OCI-LY7 (cell line): ENCODE measurements around the gene NCF2. TPM values are rescaled to one million over a fixed set of nuclear protein-coding genes. Genes with fewer than 3 reads are reported as not detected.
A peak's percentile ranks its signal among the peaks of the same experiment; 100 is the strongest.

Experiments used
- BruUV-seq: library from RNA; stranded (reverse); fragments of 400-500 nt; replicated peaks from 2 replicates; lab custom pipeline; 2021; lab: Mats Ljungman, UMichigan
- CTCF ChIA-PET: fragments of 300-600 bp; sonication (Branson Sonifier 250); formaldehyde crosslinking; loops from one replicate; lab custom pipeline; 2022; ENCODE audit warnings: antibody characterized with exemption; ENCODE audit not compliant: unreplicated experiment; lab: Charles Lee
- POLR2A ChIA-PET: fragments of 300-600 bp; sonication (Branson Sonifier 250); formaldehyde crosslinking; loops from one replicate; lab custom pipeline; 2022; ENCODE audit warnings: antibody characterized with exemption; lab: Charles Lee
- DNase-seq: peaks from one replicate; pipeline ENCODE4 v3.0.0-alpha.2; 2015; ENCODE audit warnings: low spot score
- H2AFZ ChIP-seq: fragments of 200-600 bp; sonication (generic), shearing (Covaris generic); 2 replicates; pipeline ENCODE4 v1.6.1; 2014; ENCODE audit warnings: mild to moderate bottlenecking, antibody characterized with exemption, low read length, moderate library complexity
- H3K27ac ChIP-seq: fragments of 200-600 bp; sonication (generic); 2 replicates; pipeline ENCODE4 v1.5.1; 2014; ENCODE audit warnings: mixed run types, low read depth, mild to moderate bottlenecking, moderate library complexity, low read length, inconsistent platforms; ENCODE audit not compliant: poor library complexity, severe bottlenecking
- H3K36me3 ChIP-seq: fragments of 200-600 bp; sonication (generic); 2 replicates; pipeline ENCODE4 v1.6.1; 2014; ENCODE audit warnings: mild to moderate bottlenecking, antibody characterized with exemption, low read length, moderate library complexity, mixed read lengths; ENCODE audit not compliant: insufficient read depth
- H3K4me1 ChIP-seq: fragments of 200-600 bp; sonication (generic); 2 replicates; pipeline ENCODE4 v1.5.1; 2014; ENCODE audit warnings: mild to moderate bottlenecking, low read length; ENCODE audit not compliant: insufficient read depth, poor library complexity, severe bottlenecking
- H3K4me2 ChIP-seq: fragments of 200-600 bp; sonication (generic); 2 replicates; pipeline ENCODE4 v1.6.1; 2014; ENCODE audit warnings: mild to moderate bottlenecking, low read length
- H3K4me3 ChIP-seq: fragments of 200-600 bp; sonication (generic); 2 replicates; pipeline ENCODE4 v1.5.1; 2014; ENCODE audit warnings: mild to moderate bottlenecking, low read depth, low read length; ENCODE audit not compliant: poor library complexity, severe bottlenecking
- H3K79me2 ChIP-seq: fragments of 200-600 bp; sonication (generic); 2 replicates; pipeline ENCODE4 v1.6.1; 2016; ENCODE audit warnings: low read depth, mild to moderate bottlenecking, low read length, moderate library complexity, mixed read lengths; ENCODE audit not compliant: insufficient read depth
- H3K9me2 ChIP-seq: fragments of 200-600 bp; sonication (generic); 2 replicates; pipeline ENCODE4 v1.6.1; 2016; ENCODE audit warnings: mild to moderate bottlenecking, low read length, mixed read lengths; ENCODE audit not compliant: insufficient read depth
- H3K9me3 ChIP-seq: fragments of 200-600 bp; sonication (generic); 2 replicates; pipeline ENCODE4 v1.6.1; 2014; ENCODE audit warnings: mild to moderate bottlenecking, mixed run types, low read length, mixed read lengths
- H4K20me1 ChIP-seq: fragments of 200-600 bp; sonication (generic); 2 replicates; pipeline ENCODE4 v1.6.1; 2014; ENCODE audit warnings: mild to moderate bottlenecking, antibody characterized with exemption, low read length, moderate library complexity, mixed read lengths; ENCODE audit not compliant: insufficient read depth
- EZH2phosphoT487 ChIP-seq: fragments of 200-600 bp; sonication (generic); IDR thresholded peaks from 2 replicates; pipeline ENCODE4 v1.6.1; 2018; ENCODE audit warnings: low read depth, borderline replicate concordance, mild to moderate bottlenecking, mixed run types, antibody characterized with exemption, low read length, moderate library complexity, mixed read lengths
- intact Hi-C: fragments of 100-400 bp; cut with micrococcal nuclease; formaldehyde crosslinking; loops from one replicate; pipeline ENCODE4 v1.10.0; 2022; ENCODE audit not compliant: unreplicated experiment
- total RNA-seq, 2 experiments: library from RNA; depleted of rRNA in 1 of 2; stranded (reverse); fragments of >200 nt in 1 of 2; shearing (Covaris generic) in 1 of 2; gene quantifications; 2 replicates each; pipeline ENCODE4 v1.2.3, GENCODE V29; 2014 to 2022
- TF ChIP-seq, protein P1 (sequence below): fragments of 200-600 bp; sonication (generic); conservative IDR thresholded peaks from 2 replicates; pipeline ENCODE4 v1.5.1; 2014; ENCODE audit warnings: mild to moderate bottlenecking, antibody characterized with exemption, low read length, moderate library complexity, mixed read lengths

NCF2 gene
- total RNA-seq, 2 experiments from 2014 or later = 4.0 to 17.4 TPM

- ChIA-PET CTCF (interaction anchor here (0.6 kb wide), 1 partner anchor 658 kb away, joined by 4 read pairs; no protein-coding TSS in a partner anchor), POLR2A (interaction anchor here (0.6 to 1.3 kb wide), 5 partner anchors 7 to 697 kb away, joined by 3 to 4 read pairs (median 3); no protein-coding TSS in a partner anchor)
- no peak overlapping the region for H3K27ac ChIP-seq
- no peak for DNase-seq
- intact Hi-C loops = no loop called here
- H4K20me1 ChIP-seq = no peaks in the 10 kb centered on the region
- peaks cover 4% of the 10 kb centered on the region; the same call in 1 of the 2 replicates for H3K79me2 ChIP-seq
- peaks cover 71% of the 10 kb centered on the region for H3K4me1 ChIP-seq
- H3K4me2 ChIP-seq = no peak overlapping the region
- H3K36me3 ChIP-seq = no peaks in the 10 kb centered on the region; the same call in 1 of the 2 replicates
- TF ChIP-seq, protein P1, sequence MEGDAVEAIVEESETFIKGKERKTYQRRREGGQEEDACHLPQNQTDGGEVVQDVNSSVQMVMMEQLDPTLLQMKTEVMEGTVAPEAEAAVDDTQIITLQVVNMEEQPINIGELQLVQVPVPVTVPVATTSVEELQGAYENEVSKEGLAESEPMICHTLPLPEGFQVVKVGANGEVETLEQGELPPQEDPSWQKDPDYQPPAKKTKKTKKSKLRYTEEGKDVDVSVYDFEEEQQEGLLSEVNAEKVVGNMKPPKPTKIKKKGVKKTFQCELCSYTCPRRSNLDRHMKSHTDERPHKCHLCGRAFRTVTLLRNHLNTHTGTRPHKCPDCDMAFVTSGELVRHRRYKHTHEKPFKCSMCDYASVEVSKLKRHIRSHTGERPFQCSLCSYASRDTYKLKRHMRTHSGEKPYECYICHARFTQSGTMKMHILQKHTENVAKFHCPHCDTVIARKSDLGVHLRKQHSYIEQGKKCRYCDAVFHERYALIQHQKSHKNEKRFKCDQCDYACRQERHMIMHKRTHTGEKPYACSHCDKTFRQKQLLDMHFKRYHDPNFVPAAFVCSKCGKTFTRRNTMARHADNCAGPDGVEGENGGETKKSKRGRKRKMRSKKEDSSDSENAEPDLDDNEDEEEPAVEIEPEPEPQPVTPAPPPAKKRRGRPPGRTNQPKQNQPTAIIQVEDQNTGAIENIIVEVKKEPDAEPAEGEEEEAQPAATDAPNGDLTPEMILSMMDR = no peak
- no peak for TF ChIP-seq EZH2phosphoT487
- H3K9me2 ChIP-seq = no peaks in the 10 kb centered on the region
- no peak overlapping the region for H3K4me3 ChIP-seq
- BruUV-seq = no TSS peak
- peaks cover 4% of the 10 kb centered on the region; the same call in 1 of the 2 replicates for H3K9me3 ChIP-seq
- no peak overlapping the region for H2AFZ ChIP-seq
These were observed 3.3 kb downstream of the NCF2 start for GRCh38 chr1:183586926-183587325.

GRCh38 chr1:183586455-183586854 lies 3.8 kb downstream of the NCF2 start:
- no peak overlapping the region for H3K4me2 ChIP-seq
- H2AFZ ChIP-seq = no peak overlapping the region
- no peaks in the 10 kb centered on the region; the same call in 1 of the 2 replicates for H3K36me3 ChIP-seq
- ChIA-PET CTCF (no interaction called here), POLR2A (interaction anchor here (0.6 kb wide), 3 partner anchors 16 to 93 kb away, joined by 3 to 4 read pairs (median 3); no protein-coding TSS in a partner anchor)
- no peak overlapping the region for H3K4me3 ChIP-seq
- BruUV-seq = no TSS peak
- DNase-seq = no peak
- intact Hi-C loops = no loop called here
- no peaks in the 10 kb centered on the region for H3K9me2 ChIP-seq
- H4K20me1 ChIP-seq = no peaks in the 10 kb centered on the region
- H3K27ac ChIP-seq = no peak overlapping the region
- H3K4me1 ChIP-seq = peaks cover 66% of the 10 kb centered on the region
- TF ChIP-seq, protein P1 = no peak
- no peak for TF ChIP-seq EZH2phosphoT487
- peaks cover 4% of the 10 kb centered on the region; the same call in 1 of the 2 replicates for H3K79me2 ChIP-seq
- H3K9me3 ChIP-seq = peaks cover 4% of the 10 kb centered on the region; the same call in 1 of the 2 replicates

DNA sequence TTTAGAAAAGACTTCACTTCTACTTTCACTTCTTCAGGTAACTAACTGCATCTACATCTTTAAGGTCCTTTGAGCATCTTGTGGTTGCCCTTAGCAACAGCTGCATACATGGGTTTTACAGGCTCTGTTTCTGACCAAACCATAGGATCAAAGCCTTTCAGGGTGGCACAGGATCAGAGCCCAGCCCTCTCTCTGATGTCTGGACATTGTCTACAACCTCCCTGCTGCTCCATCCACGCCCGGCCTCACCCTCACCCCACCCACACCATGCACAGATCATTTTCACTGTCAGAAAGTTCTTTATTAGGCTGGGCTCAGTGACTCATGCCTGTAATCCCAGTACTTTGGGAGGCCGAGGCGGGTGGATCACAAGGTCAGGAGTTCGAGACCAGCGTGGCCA lies 5.2 kb downstream of the NCF2 start:
- ChIA-PET CTCF (no interaction called here), POLR2A (no interaction called here)
- intact Hi-C loops = loop anchor here (2.0 kb wide), 1 partner anchor 50 kb away; the partner anchor contains the start of gene ARPC5
- peaks cover 4% of the 10 kb centered on the region; the same call in 1 of the 2 replicates for H3K79me2 ChIP-seq
- TF ChIP-seq, protein P1 = no peak
- TF ChIP-seq EZH2phosphoT487 = no peak
- no peaks in the 10 kb centered on the region for H4K20me1 ChIP-seq
- peak overlapping the region; percentile 69 for H3K4me2 ChIP-seq
- no peaks in the 10 kb centered on the region for H3K9me2 ChIP-seq
- H3K4me3 ChIP-seq = peak overlapping the region; percentile 52
- DNase-seq = peak; percentile 69
- H3K9me3 ChIP-seq = no peaks in the 10 kb centered on the region
- no peak overlapping the region for H2AFZ ChIP-seq
- H3K27ac ChIP-seq = peak overlapping the region; percentile 73
- H3K4me1 ChIP-seq = peaks cover 63% of the 10 kb centered on the region
- no TSS peak for BruUV-seq
- H3K36me3 ChIP-seq = no peaks in the 10 kb centered on the region
